ENCODE results near the gene SLC5A3. TPM values are rescaled to one million over a fixed set of nuclear protein-coding genes. Genes with fewer than 3 reads are reported as not detected.

Gene SLC5A3
- 8.6 and 9.1 TPM in 2 replicates for total RNA-seq (2014; rRNA removed; shearing (Covaris generic))
- polyA plus RNA-seq (2015; cell fraction: cytosol; rRNA removed), result 4.0 and 5.7 TPM in 2 replicates
- polyA plus RNA-seq (2015; cell fraction: nucleus; rRNA removed), result 29.6 and 35.2 TPM in 2 replicates

- DNase-seq (ENCODE audit: low read depth, low spot score), result peak; percentile 75
- in situ Hi-C loops (cut with HindIII; ENCODE audit: low pct_unique_long_range_greater_than_20kb, low sequenced_read_pairs), result no loop called here
These were observed at the start of gene SLC5A3, which contains the start of gene MRPS6 for GRCh38 chr21:34073032-34073748. Gene SLC5A3, plus strand, starts transcription at chr21:34073578. Its CDS starts 21,621 bp downstream, at chr21:34095199. Gene MRPS6, plus strand, starts transcription at chr21:34073578. Its CDS starts 123 bp downstream, at chr21:34073701.

GRCh38 chr21:34023691-34024373 lies 49.5 kb upstream of the SLC5A3 start:
- in situ Hi-C loops (cut with HindIII; ENCODE audit: low pct_unique_long_range_greater_than_20kb, low sequenced_read_pairs), result no loop called here
- DNase-seq (ENCODE audit: low read depth, low spot score), result peak; percentile 80

GRCh38 chr21:34024374-34024693 lies 49.0 kb upstream of the SLC5A3 start:
- in situ Hi-C loops (cut with HindIII; ENCODE audit: low pct_unique_long_range_greater_than_20kb, low sequenced_read_pairs), result no loop called here
- no peak for DNase-seq (ENCODE audit: low read depth, low spot score)

- in situ Hi-C loops (cut with HindIII; ENCODE audit: low pct_unique_long_range_greater_than_20kb, low sequenced_read_pairs), result no loop called here
- no peak for DNase-seq (ENCODE audit: low read depth, low spot score)
These were observed 45.5 kb upstream of the SLC5A3 start for GRCh38 chr21:34027721-34028461.

GRCh38 chr21:34029743-34030528 lies 43.4 kb upstream of the SLC5A3 start:
- DNase-seq (ENCODE audit: low read depth, low spot score), result peak; percentile 90
- in situ Hi-C loops (cut with HindIII; ENCODE audit: low pct_unique_long_range_greater_than_20kb, low sequenced_read_pairs), result no loop called here

GRCh38 chr21:34031835-34032370 lies 41.5 kb upstream of the SLC5A3 start:
- in situ Hi-C loops (cut with HindIII; ENCODE audit: low pct_unique_long_range_greater_than_20kb, low sequenced_read_pairs), result no loop called here
- no peak for DNase-seq (ENCODE audit: low read depth, low spot score)

GRCh38 chr21:34034369-34035014 lies 38.9 kb upstream of the SLC5A3 start:
- in situ Hi-C loops (cut with HindIII; ENCODE audit: low pct_unique_long_range_greater_than_20kb, low sequenced_read_pairs), result no loop called here
- peak; percentile 3 for DNase-seq (ENCODE audit: low read depth, low spot score)

GRCh38 chr21:34035619-34036354 lies 37.6 kb upstream of the SLC5A3 start:
- in situ Hi-C loops (cut with HindIII; ENCODE audit: low pct_unique_long_range_greater_than_20kb, low sequenced_read_pairs), result no loop called here
- DNase-seq (ENCODE audit: low read depth, low spot score), result no peak

GRCh38 chr21:34037009-34037795 lies 36.2 kb upstream of the SLC5A3 start:
- DNase-seq (ENCODE audit: low read depth, low spot score), result no peak
- in situ Hi-C loops (cut with HindIII; ENCODE audit: low pct_unique_long_range_greater_than_20kb, low sequenced_read_pairs), result no loop called here

GRCh38 chr21:34039678-34040382 lies 33.5 kb upstream of the SLC5A3 start:
- in situ Hi-C loops (cut with HindIII; ENCODE audit: low pct_unique_long_range_greater_than_20kb, low sequenced_read_pairs), result no loop called here
- DNase-seq (ENCODE audit: low read depth, low spot score), result no peak

GRCh38 chr21:34042735-34043134 lies 30.6 kb upstream of the SLC5A3 start:
- DNase-seq (ENCODE audit: low read depth, low spot score), result no peak
- in situ Hi-C loops (cut with HindIII; ENCODE audit: low pct_unique_long_range_greater_than_20kb, low sequenced_read_pairs), result no loop called here

- in situ Hi-C loops (cut with HindIII; ENCODE audit: low pct_unique_long_range_greater_than_20kb, low sequenced_read_pairs), result no loop called here
- no peak for DNase-seq (ENCODE audit: low read depth, low spot score)
These were observed 30.0 kb upstream of the SLC5A3 start for GRCh38 chr21:34043333-34043732.

GRCh38 chr21:34046917-34047316 lies 26.5 kb upstream of the SLC5A3 start:
- in situ Hi-C loops (cut with HindIII; ENCODE audit: low pct_unique_long_range_greater_than_20kb, low sequenced_read_pairs), result no loop called here

GRCh38 chr21:34047835-34048234 lies 25.5 kb upstream of the SLC5A3 start:
- in situ Hi-C loops (cut with HindIII; ENCODE audit: low pct_unique_long_range_greater_than_20kb, low sequenced_read_pairs), result no loop called here
- no peak for DNase-seq (ENCODE audit: low read depth, low spot score)

More at GRCh38 chr21:34046917-34047316, 26.5 kb upstream of the SLC5A3 start:
- no peak for DNase-seq (ENCODE audit: low read depth, low spot score)

GRCh38 chr21:34052171-34052570 lies 21.2 kb upstream of the SLC5A3 start:
- DNase-seq (ENCODE audit: low read depth, low spot score), result no peak
- in situ Hi-C loops (cut with HindIII; ENCODE audit: low pct_unique_long_range_greater_than_20kb, low sequenced_read_pairs), result no loop called here

Measured in SK-MEL-5 (cell line).